COR-L47 (cell line): Measurements from ENCODE around the gene NR2C1.
"Not testable (repeated sequence)": the region's sequence is repeated elsewhere in the genome, so short reads cannot be mapped to it uniquely, and the experiment has no call there.

Source experiments
- DNase-seq: peaks from one replicate; lab custom pipeline; 2025; lab: John Stamatoyannopoulos, UW

The NR2C1 gene

DNA sequence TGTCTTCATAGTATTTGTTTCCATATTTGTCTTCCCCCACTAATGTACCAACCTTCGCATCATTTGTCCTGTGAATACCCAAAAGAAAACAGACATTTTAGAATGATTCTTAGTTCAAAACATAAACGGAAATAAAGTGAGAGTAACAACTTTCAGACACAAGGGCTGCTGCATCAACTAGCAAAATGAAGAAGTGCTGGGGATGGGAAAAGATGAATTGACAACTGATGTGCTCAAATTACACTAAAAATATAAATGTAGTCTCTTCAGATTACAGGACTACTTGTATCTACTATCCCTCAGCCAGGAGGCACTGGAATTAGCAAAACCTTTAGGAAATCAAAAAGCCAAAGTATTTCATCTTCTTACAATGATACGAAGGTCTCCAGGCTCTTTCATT, 70.7 kb downstream of the NR2C1 start:
- DNase-seq: no peak

DNA sequence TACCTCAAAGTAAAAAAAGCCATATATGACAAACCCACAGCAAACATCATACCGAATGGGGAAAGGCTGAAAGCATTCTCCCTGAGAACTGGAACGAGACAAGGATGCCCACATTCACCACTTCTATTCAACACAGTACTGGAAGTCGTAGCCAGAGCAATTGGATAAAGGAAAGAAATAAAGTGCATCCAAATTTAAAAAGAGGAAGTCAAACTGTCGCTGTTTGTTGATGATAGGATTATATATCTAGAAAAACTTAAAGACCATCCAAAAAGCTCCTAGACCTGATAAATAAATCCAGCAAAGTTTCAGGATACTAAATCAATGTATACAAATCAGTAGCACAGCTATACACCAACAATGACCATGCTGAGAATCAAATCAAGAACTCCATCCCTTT, 75.1 kb downstream of the NR2C1 start:
- no peak for DNase-seq

DNA sequence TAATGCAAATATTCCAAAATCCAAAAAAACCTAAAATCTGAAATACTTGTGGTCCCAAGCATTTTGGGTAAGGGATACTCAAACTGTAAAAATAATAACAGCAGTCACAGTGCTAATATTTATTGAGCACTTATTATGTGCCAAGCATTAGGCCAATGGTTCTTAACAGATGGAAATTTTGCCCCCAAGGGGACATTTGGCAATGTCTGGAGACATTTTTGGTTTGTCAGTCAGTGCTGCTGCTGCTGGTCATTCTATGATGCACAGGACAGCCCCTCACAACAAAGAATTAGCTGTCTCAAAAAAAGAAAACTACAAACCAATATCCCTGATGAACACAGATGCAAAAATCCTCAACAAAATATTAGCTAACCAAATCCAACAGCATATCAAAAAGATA, 75.7 kb downstream of the NR2C1 start:
- DNase-seq: no peak

DNA sequence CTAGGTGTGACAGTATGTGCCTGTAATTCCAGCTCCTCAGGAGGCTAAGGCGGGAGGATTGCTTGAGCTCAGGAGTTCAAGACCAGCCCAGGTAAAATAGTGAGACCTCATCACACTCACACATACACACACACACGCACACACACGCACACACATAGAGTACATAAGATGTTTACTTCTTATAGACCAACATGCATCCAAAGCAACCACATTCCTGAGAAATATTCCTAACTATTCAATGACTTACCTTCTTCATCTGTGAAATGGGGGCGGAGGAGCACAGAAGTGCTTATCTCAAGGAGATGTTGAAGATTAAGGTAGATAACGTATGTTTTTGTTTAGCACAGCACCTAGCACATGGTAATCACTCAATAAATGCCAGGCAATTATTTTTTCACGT, 76.4 kb downstream of the NR2C1 start:
- no peak for DNase-seq

DNA sequence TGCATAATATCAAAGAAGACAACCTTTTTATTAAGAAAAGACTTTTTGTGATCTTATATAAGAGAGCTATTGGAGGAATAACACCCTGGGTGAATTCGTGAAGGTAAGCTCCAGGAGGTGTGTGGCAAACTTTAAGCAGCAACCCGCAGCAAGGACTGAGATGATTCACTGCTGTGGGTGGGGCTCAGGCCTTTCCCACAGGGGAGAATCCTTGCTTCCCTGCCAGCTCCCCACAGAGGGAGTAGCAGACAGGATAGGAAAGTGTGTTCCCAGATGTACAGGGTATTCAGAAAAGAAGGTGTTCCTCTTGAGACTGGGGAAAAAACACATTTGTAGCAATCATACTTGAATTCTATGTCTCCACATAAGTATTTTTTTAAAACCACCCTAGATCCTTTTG, 79.1 kb downstream of the NR2C1 start:
- no peak for DNase-seq

DNA sequence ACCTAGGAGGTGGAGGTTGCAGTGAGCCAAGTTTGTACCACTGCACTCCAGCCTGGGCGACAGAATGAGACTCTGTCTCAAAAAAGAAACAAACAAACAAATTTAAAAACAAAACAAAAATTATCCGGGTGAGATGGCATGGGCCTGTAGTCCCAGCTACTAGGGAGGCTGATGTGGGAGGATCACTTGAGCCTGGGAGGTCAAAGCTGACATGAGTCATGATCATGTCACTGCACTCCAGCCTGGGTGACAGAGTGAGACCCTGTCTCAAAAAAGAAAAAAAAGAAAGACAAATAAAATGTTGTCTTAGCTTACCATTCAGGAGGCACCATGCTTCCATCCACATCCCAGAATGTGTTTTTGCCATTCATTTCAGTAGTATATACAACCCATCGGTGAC, 79.6 kb downstream of the NR2C1 start:
- not testable (repeated sequence) for DNase-seq

DNA sequence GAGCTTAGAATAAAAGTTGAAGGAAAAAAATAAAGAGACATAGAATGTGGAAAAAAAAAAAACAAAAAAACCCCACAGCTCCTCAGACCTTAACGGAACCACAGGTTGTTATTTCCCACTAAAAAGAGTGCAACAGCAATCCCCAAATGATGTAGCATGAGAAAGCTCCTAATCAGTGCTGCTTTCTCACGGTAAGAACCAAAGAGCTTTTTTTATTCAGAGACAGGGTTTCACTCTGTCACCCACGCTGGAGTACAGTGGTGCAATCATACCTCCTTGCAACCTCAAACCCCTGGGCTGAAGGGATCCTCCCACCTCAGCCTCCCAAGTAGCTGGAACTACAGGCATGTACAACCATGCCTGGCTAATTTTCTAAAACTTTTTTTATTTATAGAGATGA, 83.2 kb downstream of the NR2C1 start:
- no peak for DNase-seq

DNA sequence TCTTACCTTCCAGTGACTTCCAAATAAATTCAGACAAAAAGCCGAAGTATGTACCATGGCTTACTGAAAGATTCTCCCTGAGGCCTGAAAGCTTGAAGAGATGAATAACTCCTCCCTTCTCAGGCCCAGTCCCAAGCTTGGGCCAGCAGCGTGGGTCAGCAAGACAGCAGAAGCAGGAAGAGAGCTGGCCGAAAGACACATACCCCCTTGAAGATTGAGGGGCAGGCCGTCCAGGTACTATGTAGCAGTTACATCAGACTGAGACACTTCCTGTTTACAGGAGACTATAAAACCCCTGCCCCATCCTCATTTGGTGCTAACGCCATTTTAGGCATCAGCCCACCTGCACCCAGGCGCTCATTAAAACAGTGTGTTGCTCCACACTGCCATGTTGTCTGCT, 84.9 kb downstream of the NR2C1 start:
- no peak for DNase-seq

DNA sequence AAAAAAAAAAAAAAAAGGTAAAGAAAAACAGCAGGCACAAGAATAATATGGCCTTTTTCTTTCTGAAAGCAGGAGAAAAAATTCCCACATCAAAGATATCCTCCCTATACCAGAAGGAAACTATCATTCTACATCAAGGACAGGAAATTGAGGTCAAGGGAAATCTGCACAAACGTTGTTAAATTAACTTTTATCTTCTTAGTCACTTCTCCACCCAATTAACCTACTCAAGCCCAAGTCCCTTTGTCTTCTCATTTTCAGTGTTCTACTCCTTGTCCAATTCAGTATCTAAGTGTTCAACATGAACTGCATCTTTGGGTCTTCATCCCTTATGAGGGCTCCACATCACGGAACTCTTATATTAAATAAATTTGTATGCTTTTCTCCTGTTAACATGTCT, 85.6 kb downstream of the NR2C1 start:
- DNase-seq: no peak

DNA sequence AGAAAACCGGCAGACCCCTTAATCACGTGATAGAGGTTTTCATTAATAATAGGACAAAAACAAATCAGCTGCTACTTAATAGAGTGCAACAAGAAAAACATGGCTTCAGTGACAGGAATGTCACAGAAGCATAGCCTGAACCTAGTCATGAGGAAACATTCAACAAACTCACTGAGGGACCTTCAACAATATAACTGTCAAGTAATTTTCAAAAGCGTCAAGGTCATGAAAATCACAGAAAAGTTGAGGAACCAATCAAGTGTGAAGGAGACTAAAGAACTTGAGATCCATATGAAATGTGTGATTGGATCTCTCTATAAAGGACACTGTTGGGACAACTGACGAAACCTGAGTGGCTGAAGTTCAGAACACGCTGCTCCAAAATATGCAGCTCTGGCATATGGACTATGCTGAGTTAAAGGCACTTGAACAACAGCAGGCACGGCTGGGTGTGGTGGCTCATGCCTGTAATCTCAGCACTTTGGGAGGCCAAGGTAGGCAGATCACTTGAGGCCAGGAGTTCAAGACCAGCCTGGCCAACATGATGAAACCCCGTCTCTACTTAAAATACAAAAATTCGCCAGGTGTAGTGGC, 86.2 kb downstream of the NR2C1 start:
- no peak for DNase-seq

DNA sequence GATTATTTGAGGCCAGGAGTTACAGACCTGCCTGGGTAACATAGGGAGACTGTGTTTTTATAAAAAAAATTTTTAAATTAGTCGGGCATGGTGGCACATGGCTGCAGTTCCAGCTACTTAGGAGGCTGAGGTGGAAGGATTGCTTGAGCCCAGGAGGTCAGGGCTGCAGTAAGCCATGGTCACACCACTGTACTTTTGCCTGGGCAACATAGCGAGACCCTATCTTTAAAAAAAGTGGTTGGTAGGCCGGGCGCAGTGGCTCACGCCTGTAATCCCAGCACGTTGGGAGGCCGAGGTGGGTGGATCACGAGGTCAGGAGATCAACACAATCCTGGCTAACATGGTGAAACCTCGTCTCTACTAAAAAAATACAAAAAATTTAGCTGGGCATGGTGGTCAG, 88.3 kb downstream of the NR2C1 start:
- DNase-seq: not testable (repeated sequence)

DNA sequence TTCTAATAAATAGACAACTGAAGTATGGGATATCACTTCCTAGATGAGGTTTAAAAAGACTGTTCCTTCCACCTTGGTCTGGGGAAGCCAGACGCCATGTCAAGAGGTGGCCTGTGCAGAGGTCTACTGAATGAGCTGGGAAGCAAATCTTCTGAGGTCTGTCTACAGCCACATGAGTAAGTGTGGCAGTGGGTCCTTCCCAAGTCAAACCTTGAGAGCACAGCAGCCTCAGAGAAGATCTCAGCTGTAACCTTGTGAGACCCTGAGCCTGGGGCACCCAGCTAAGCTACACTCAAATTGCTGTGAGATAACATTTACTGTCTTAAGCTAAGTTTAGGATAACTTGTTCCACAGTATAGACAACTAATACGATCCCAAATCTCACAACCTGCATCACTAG, 90.1 kb downstream of the NR2C1 start:
- DNase-seq: no peak

DNA sequence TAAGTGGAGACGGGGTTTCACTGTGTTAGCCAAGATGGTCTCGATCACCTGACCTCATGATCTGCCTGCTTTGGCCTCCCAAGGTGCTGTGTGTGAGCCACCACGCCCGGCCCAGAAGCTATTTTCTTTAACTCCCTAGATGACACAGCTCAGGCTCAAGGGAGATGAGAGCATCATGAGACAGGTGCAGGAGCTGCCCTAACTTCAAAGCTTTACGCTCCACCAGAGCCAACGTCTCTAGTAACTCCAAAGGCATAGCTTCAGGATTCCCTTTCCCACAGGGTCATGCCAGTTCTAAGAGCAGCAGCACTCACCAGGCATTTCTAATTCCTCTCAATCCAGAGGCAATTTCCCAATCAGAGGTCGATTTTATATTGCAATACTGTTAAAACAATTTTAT, 91.0 kb downstream of the NR2C1 start:
- no peak for DNase-seq

DNA sequence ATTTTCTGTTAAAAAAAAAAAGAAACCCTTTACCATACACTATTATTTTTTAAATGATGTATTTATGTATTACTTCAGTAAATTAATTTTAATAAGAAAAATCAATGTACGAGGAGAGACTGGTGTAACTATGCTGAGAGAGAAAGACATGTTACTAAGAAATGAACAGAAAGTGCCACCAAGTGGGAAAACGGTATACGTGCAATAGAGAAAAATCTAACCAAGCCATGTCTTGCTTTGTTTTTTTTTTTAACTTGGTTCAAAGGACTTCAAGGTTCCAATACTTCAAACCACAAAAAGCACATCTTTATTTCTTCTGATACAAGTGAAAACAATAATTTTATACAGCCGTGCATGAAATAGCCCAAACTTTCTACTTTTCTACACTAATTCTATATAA, 92.8 kb downstream of the NR2C1 start:
- no peak for DNase-seq

DNA sequence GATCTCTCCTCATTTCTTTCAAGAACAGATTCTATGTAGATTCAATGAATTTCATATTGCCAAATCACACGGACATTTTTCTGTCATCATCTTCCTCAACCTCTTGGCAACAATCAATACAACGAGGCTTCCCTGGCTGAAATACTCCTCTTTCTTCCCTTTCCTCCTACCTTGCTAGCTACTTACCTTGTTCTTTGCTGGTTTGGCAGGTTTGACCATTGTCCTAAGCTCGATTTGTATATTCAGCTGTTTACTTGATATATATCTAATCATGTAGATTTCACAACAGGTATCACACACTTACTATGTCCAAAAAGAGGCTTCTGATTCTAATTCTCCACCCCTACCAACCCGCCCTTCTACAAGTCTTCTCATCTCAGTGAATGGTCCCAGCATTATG, 93.5 kb downstream of the NR2C1 start:
- no peak for DNase-seq

DNA sequence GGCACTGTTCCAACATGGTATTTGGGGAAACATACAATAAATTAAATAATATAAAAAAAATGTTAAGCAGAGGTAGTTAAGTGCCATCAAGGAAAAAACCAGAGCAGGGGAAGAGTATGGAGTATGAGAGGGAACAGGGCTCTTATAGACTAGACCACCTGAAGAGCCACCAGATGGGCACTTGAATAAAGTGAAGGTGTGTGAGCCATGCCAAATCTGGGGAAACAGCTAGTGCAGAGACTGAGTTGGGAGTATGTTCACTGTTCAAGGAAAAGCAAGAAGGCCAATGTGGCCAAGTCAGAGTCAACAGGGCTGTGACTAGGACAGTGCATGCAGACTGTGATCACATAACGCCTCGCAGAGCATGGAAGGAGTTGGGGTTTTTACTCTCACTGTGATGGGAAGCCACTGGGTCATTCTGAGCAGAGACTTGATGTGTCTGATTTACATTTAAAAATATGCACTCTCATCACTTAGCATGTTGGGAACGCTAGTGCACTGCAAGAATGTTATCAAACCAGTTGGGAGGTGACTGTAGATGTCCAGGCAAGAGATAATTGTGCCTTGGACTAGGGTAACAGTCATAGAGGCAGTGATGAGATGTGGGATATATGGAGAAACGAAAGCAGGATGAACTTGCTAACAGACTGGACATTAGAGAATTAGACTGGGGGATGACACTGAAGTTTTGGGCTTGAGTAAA, 95.5 kb downstream of the NR2C1 start:
- no peak for DNase-seq

DNA sequence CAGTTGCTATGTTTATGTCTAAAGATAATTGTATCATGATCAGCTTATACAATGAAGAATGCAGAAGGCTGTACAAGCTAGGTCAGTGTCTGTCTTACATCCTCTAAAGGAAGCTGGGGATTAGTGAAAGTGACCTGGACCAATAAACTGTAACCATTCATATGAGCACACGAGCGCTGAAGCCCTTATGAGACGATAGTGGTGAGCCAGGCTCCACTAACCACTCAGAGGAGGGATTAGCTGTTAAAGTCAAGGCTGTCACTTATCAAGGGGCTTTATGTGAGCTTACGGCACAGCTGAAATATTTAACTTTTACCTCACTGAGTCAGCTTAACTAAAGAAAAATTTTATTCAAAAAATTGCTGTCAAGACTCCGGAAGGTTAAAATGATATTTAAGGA, 100.2 kb downstream of the NR2C1 start:
- DNase-seq: no peak

DNA sequence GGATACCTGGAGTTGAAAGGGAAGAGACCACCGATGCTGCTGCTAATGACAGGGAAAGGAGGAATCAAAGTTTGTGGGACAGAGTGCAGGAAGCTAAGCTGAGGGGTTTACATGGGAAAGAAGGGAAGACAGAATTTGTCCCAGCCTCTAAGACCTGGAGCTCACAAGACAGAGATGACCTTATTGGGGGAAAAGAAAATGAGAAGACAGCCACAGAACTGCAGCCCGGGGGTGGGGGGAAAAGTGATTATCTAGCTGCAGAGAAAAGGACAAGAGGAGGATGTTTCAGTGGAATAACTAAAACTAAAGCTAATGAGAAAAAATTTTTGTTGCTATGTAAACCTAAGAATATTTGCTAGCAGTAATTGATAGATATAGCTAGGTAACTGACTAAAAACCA, 100.6 kb downstream of the NR2C1 start:
- DNase-seq: no peak

DNA sequence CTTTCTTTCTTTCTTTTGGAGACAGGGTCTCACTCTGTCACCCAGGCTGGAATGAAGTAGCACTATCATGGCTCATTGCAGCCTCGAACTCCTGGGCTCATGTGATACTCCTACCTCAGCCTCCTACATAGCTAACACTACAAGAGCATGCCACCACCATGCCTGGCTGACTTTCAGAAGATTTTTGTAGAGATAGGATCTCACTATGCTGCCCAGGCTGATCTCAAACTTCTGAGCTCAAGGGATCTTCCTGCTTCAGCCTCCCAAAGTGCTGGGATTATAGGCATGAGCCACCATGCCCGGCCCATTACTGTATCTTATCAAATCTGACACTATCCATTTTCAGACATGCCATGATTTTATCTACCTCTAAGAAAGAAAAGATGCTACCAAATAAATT, 101.5 kb downstream of the NR2C1 start:
- DNase-seq: no peak

DNA sequence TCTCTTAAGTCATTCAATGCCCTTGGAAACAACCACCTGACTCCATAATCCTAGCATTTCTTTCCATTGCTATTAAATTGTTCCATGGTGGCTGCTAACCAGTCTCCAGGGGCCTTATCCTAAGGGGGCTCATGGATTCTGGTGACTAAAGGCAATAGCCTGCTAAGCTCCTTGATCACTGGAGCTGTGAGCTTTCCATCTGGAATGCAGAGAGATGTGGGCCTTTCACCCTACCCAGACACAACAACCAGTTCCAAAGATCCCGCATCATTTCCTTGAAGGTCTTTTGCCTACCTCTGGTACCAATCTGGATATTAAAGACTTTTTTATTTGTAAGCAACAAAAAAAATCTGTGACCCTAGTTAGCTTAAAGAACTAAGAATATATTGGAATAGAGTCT, 102.9 kb downstream of the NR2C1 start:
- DNase-seq: no peak
